DOHH2 (cell line): ENCODE measurements around the gene EXOSC1.

Experiments
- H3F3A ChIP-seq: fragments of 200-600 bp; sonication (generic), shearing (Covaris generic); 2 replicates; pipeline ENCODE4 v1.6.0; 2016; ENCODE audit warnings: antibody characterized with exemption, mild to moderate bottlenecking; ENCODE audit not compliant: control insufficient read depth, insufficient read depth
- H3K27ac ChIP-seq: fragments of 200-600 bp; sonication (generic); 2 replicates; pipeline ENCODE4 v1.5.1; 2014; ENCODE audit warnings: low read depth, mild to moderate bottlenecking, low read length, moderate library complexity
- H3K27me3 ChIP-seq: fragments of 200-600 bp; sonication (generic); 2 replicates; pipeline ENCODE4 v1.6.1; 2014; ENCODE audit warnings: mild to moderate bottlenecking, low read length, mixed read lengths; ENCODE audit not compliant: control insufficient read depth
- H3K36me3 ChIP-seq: fragments of 200-600 bp; sonication (generic); 2 replicates; pipeline ENCODE4 v1.6.1; 2014; ENCODE audit warnings: mild to moderate bottlenecking, low read length, moderate library complexity, mixed read lengths; ENCODE audit not compliant: control insufficient read depth
- H3K4me1 ChIP-seq: fragments of 200-600 bp; sonication (generic); 2 replicates; pipeline ENCODE4 v1.6.1; 2014; ENCODE audit warnings: mild to moderate bottlenecking, low read length, mixed read lengths; ENCODE audit not compliant: control insufficient read depth
- H3K4me2 ChIP-seq: fragments of 200-600 bp; sonication (generic); 2 replicates; pipeline ENCODE4 v1.6.0; 2014; ENCODE audit warnings: mild to moderate bottlenecking, low read length, moderate library complexity
- H3K4me3 ChIP-seq: fragments of 200-600 bp; sonication (generic); 2 replicates; pipeline ENCODE4 v1.5.1; 2014; ENCODE audit warnings: mild to moderate bottlenecking, low read length, mixed read lengths
- H3K79me2 ChIP-seq: fragments of 200-600 bp; sonication (generic); 2 replicates; pipeline ENCODE4 v1.6.1; 2014; ENCODE audit warnings: mild to moderate bottlenecking, low read length, mixed read lengths; ENCODE audit not compliant: control insufficient read depth
- H3K9me2 ChIP-seq: fragments of 200-600 bp; sonication (generic); replicated peaks from 2 replicates; pipeline ENCODE4 v1.6.1; 2014; ENCODE audit warnings: mild to moderate bottlenecking, low read length, mixed read lengths; ENCODE audit not compliant: control insufficient read depth
- H3K9me3 ChIP-seq: fragments of 200-600 bp; sonication (generic); 2 replicates; pipeline ENCODE4 v1.6.1; 2014; ENCODE audit warnings: antibody characterized with exemption, low read length, mixed read lengths; ENCODE audit not compliant: control insufficient read depth, insufficient read depth
- H4K20me1 ChIP-seq: fragments of 200-600 bp; sonication (generic); 2 replicates; pipeline ENCODE4 v1.6.0; 2014; ENCODE audit warnings: low read depth, mild to moderate bottlenecking, antibody characterized with exemption, low read length, moderate library complexity; ENCODE audit not compliant: control insufficient read depth, insufficient read depth
- CTCF ChIP-seq: fragments of 200-600 bp; sonication (generic); IDR thresholded peaks from one replicate; pipeline ENCODE4 v1.5.1; 2014; ENCODE audit warnings: antibody characterized with exemption, mild to moderate bottlenecking, low read depth, low read length; ENCODE audit not compliant: poor library complexity, severe bottlenecking
- EZH2phosphoT487 ChIP-seq: fragments of 200-600 bp; sonication (generic); IDR thresholded peaks from 2 replicates; pipeline ENCODE4 v1.6.1; 2017; ENCODE audit warnings: borderline replicate concordance, mild to moderate bottlenecking, antibody characterized with exemption, low read length, moderate library complexity, mixed read lengths

Gene EXOSC1

GRCh38 chr10:97400665-97401454 lies 44.9 kb downstream of the EXOSC1 start, which contains the start of gene RRP12:
Gene RRP12 (minus strand): TSS chr10:97401340. CDS start chr10:97401231, 109 bp downstream.
- no peaks in the 10 kb centered on the region for H3K27me3 ChIP-seq
- peaks cover 22% of the 10 kb centered on the region for H3K79me2 ChIP-seq
- H3K4me2 ChIP-seq = peak within 1 kb of the TSS; percentile 81
- H3K4me3 ChIP-seq = peak within 1 kb of the TSS; percentile 88
- TF ChIP-seq CTCF = peak; percentile 38
- TF ChIP-seq EZH2phosphoT487 = no peak
- H3K9me2 ChIP-seq = no peaks in the 10 kb centered on the region
- H4K20me1 ChIP-seq = 0 out of 2 replicates have a peak, but pooled peaks cover 4% of the 10 kb centered on the region
- peaks cover 15% of the 10 kb centered on the region for H3K4me1 ChIP-seq
- peaks cover 14% of the 10 kb centered on the region for H3K36me3 ChIP-seq
- H3K9me3 ChIP-seq = no peaks in the 10 kb centered on the region
- H3K27ac ChIP-seq = peak within 1 kb of the TSS; percentile 25
- no peaks in the 10 kb centered on the region for H3F3A ChIP-seq

- peaks cover 22% of the 10 kb centered on the region for H3K79me2 ChIP-seq
- H3K4me2 ChIP-seq = peak overlapping the region; percentile 81
- no peaks in the 10 kb centered on the region for H3K9me3 ChIP-seq
- H3K27me3 ChIP-seq = no peaks in the 10 kb centered on the region
- no peaks in the 10 kb centered on the region for H3F3A ChIP-seq
- peak overlapping the region; percentile 88 for H3K4me3 ChIP-seq
- 0 out of 2 replicates have a peak, but pooled peaks cover 4% of the 10 kb centered on the region for H4K20me1 ChIP-seq
- H3K4me1 ChIP-seq = peaks cover 15% of the 10 kb centered on the region
- no peaks in the 10 kb centered on the region for H3K9me2 ChIP-seq
- TF ChIP-seq CTCF (no peak), EZH2phosphoT487 (no peak)
- H3K36me3 ChIP-seq = peaks cover 19% of the 10 kb centered on the region
- no peak overlapping the region for H3K27ac ChIP-seq
Measured at GRCh38 chr10:97399843-97400545, 45.8 kb downstream of the EXOSC1 start.

GRCh38 chr10:97396056-97396455 lies 49.8 kb downstream of the EXOSC1 start:
- no peak overlapping the region for H3K4me2 ChIP-seq
- peaks cover 9% of the 10 kb centered on the region for H3K4me1 ChIP-seq
- no peak for TF ChIP-seq EZH2phosphoT487
- TF ChIP-seq CTCF = no peak
- peaks cover 36% of the 10 kb centered on the region for H3K36me3 ChIP-seq
- no peak overlapping the region for H3K4me3 ChIP-seq
- H3K9me3 ChIP-seq = no peaks in the 10 kb centered on the region
- H3K27ac ChIP-seq = no peak overlapping the region
- peaks cover 22% of the 10 kb centered on the region for H3K79me2 ChIP-seq
- 0 out of 2 replicates have a peak, but pooled peaks cover 4% of the 10 kb centered on the region for H4K20me1 ChIP-seq
- H3K27me3 ChIP-seq = no peaks in the 10 kb centered on the region
- H3F3A ChIP-seq = no peaks in the 10 kb centered on the region
- no peaks in the 10 kb centered on the region for H3K9me2 ChIP-seq
